ENCODE measurements around the gene EIF3J.

Gene EIF3J, protein sequence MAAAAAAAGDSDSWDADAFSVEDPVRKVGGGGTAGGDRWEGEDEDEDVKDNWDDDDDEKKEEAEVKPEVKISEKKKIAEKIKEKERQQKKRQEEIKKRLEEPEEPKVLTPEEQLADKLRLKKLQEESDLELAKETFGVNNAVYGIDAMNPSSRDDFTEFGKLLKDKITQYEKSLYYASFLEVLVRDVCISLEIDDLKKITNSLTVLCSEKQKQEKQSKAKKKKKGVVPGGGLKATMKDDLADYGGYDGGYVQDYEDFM

DNA sequence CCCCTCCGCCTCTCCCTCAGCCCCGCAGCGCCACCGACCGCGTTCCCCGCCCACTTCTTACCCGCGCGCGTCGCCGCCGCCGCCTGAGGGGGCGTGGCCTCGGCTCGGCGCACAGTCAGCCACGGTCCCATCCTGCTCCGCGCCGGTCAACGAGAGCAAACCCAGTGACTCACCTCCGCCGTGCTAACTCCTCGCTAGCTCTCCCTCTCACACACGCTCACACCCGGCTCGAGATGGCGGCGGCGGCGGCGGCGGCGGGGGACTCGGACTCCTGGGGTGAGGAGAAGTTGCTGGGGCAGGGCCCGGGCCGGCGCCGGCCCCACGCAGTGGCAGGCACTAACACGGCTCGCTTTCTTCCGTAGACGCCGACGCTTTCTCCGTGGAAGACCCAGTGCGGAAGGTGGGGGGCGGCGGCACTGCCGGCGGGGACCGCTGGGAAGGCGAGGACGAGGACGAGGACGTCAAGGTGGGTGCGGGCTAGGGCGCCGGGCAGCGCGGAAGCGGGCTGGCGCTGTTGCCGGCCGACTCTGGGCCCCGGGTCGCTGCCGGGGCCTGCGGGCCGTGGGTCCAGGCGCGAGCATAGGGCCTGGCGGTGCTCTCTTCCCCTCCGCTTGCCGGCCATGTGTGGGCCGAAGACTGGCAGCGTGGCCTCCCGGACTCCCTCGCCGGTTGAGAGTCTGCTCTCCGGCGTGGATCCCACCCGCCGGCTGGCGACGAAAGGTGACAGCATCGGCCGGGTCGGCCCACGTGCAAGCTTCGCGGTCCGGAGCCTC is at the start of gene EIF3J:
TSS of gene EIF3J (plus strand) at position 186 of the 773 bp plus-strand sequence. CDS start at position 234, 48 bp downstream.
- peak; percentile 97 to 98 for DNase-seq (ENCODE audit: low read depth in 2 of 2)
- TF ChIP-seq, protein P1, sequence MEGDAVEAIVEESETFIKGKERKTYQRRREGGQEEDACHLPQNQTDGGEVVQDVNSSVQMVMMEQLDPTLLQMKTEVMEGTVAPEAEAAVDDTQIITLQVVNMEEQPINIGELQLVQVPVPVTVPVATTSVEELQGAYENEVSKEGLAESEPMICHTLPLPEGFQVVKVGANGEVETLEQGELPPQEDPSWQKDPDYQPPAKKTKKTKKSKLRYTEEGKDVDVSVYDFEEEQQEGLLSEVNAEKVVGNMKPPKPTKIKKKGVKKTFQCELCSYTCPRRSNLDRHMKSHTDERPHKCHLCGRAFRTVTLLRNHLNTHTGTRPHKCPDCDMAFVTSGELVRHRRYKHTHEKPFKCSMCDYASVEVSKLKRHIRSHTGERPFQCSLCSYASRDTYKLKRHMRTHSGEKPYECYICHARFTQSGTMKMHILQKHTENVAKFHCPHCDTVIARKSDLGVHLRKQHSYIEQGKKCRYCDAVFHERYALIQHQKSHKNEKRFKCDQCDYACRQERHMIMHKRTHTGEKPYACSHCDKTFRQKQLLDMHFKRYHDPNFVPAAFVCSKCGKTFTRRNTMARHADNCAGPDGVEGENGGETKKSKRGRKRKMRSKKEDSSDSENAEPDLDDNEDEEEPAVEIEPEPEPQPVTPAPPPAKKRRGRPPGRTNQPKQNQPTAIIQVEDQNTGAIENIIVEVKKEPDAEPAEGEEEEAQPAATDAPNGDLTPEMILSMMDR (IDR thresholded peaks at IDR 0.05; ENCODE audit: low read depth, low read length) = no peak
- H3K4me3 ChIP-seq (replicated peaks in 1 of 2; ENCODE audit: low read depth in 2 of 2, low read length in 2 of 2) = peak within 1 kb of the TSS; percentile 84 to 86

DNA sequence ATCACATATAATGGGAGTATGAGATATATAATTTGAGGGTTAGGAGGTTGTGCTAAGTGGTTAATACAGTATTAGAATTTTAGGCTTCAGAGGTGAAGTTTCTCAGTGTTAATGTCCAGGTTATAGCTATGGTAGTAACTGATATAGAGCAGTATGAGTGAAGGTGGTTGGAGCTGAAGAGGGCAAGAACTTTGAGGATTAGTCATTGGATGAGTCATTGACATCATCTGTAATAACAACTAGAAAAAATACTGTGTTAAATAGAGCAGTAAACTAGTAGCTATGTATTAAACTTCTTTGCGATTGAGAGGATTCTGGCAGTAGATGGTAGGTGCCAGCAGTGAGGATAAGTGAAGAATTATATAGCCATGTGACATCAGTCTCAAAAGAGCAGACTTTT is 47.5 kb upstream of the EIF3J start:
- TF ChIP-seq, protein P1 (IDR thresholded peaks at IDR 0.05; ENCODE audit: low read depth, low read length) = no peak
- H3K4me3 ChIP-seq (replicated peaks in 1 of 2; ENCODE audit: low read depth in 2 of 2, low read length in 2 of 2) = no peak overlapping the region
- DNase-seq (ENCODE audit: low read depth in 2 of 2) = peak; percentile 60 to 88

DNA sequence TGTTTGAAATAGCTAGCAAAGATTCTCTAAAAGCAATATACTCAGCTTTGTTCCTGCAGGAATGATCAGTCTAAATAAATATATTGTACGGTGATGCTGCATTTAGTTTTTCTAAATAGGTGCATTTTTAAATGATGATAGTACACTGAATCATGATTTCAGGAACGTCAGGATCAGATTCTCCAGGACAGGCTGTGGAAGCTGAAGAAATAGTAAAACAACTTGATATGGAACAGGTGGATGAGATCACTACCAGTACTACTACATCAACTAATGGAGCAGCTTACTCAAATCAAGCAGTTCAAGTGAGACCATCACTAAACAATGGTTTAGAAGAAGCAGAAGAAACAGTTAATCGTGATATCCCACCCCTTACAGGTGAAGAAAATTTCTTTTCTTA is 46.3 kb upstream of the EIF3J start:
- TF ChIP-seq, protein P1 (IDR thresholded peaks at IDR 0.05; ENCODE audit: low read depth, low read length) = no peak
- no peak overlapping the region for H3K4me3 ChIP-seq (replicated peaks in 1 of 2; ENCODE audit: low read depth in 2 of 2, low read length in 2 of 2)
- peak in 1 of 2 donors; percentile 44 for DNase-seq (ENCODE audit: low read depth in 2 of 2)

DNA sequence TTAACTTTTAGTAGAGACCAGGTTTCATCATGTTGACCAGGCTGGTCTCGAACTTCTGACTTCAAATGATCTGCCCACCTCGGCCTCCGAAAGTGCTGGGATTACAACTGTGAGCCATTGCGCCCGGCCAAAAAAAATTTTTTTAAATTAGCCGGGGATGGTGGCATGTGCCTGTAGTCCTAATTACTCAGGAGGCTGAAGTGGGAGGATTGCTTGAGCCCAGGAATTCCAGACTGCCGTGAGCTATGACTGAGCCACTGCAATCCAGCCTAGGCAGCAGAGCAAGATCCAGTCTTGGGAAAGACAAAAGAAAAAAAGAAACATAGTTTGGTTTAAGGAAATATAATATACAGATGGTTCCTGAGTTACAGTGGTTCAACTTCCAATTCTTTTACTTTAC is 44.9 kb upstream of the EIF3J start:
- TF ChIP-seq, protein P1 (IDR thresholded peaks at IDR 0.05; ENCODE audit: low read depth, low read length) = no peak
- no peak for DNase-seq (ENCODE audit: low read depth in 2 of 2)
- H3K4me3 ChIP-seq (replicated peaks in 1 of 2; ENCODE audit: low read depth in 2 of 2, low read length in 2 of 2) = no peak overlapping the region

DNA sequence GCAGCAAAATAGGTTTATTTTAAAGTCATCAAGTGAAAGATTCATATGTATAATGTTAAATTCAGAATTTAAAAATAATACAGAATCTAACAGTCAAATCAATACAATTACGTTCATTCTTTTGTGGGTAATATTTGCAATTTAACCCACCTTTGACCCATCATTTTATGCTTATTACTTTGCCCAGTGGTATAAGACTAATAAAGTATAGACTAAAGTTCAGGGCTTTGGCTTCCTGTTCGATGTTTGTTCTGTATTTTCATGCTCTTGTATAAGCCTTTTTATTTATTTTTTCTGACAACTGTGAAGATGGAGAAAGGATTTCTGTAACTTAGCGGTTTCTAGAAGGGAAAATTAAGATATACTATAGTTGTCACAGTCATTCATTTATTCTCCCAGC is 44.3 kb upstream of the EIF3J start:
- TF ChIP-seq, protein P1 (IDR thresholded peaks at IDR 0.05; ENCODE audit: low read depth, low read length) = no peak
- no peak overlapping the region for H3K4me3 ChIP-seq (replicated peaks in 1 of 2; ENCODE audit: low read depth in 2 of 2, low read length in 2 of 2)
- DNase-seq (ENCODE audit: low read depth in 2 of 2) = no peak

DNA sequence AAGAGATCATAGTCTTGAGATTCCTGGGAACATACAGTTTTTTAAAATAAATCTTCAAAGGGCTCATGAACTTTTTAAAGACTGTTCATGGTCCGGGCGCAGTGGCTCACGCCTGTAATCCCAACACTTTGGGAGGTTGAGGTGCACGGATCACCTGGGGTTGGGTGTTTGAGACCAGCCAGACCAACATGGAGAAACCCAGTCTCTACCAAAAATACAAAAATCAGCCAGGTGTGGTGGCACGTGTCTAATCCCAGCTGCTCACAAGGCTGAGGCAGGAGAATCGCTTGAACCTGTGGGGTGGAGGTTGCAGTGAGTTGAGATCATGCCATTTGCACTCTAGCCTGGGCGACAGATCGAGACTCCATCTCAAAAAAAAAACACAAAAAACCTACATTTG is 41.4 kb upstream of the EIF3J start:
- TF ChIP-seq, protein P1 (IDR thresholded peaks at IDR 0.05; ENCODE audit: low read depth, low read length) = no peak
- H3K4me3 ChIP-seq (replicated peaks in 1 of 2; ENCODE audit: low read depth in 2 of 2, low read length in 2 of 2) = no peak overlapping the region
- no peak for DNase-seq (ENCODE audit: low read depth in 2 of 2)
